NCI-H1417 (cell line): ENCODE data around the gene OR5B21.

Source experiments
- DNase-seq, 3 experiments: peaks; one replicate each; lab custom pipeline; 2025; lab: John Stamatoyannopoulos, UW

OR5B21 gene

DNA sequence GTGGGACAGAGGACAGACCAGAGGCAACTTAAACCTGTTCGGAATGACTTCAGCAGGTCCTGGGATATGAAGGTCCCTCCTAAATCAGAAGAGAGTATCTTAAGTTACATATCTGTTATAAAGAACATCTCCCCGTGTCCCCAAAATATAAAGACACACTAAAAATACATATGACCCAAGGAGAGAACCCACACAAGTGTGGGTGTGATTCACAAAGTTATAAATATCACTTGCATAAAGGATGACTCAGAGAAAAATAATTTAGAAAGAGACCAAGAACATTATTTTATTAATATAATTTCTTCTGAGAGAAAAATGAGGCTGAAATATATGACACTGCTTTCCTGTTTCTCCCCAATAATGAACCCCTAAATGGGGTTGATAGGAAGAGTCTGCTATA lies 14.2 kb downstream of the OR5B21 start:
- DNase-seq = no peak

GRCh38 chr11:58490827-58491226 lies 17.1 kb downstream of the OR5B21 start:
- peak in 2 of 3 experiments; percentile 12 to 58 for DNase-seq

- DNase-seq = no peak
These were observed 20.7 kb downstream of the OR5B21 start for GRCh38 chr11:58487170-58487569.

DNA sequence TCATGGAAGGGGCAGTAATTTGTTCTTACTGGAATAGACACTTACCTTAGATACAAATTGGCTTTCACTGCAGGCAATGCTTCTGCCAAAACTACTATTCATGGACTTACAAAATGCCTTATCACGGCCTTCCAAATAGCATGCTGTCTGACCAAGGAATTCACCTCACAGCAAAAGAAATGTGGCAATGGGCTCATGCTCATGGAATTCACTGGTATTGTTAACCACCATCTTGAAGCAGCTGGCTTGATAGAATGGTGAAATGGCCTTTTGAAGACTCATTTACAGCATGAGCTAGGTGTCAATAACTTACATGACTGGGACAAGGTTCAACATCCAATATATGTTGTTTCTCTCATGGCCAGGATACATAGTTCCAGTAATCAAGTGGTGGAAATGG lies 21.9 kb downstream of the OR5B21 start:
- no peak for DNase-seq

DNA sequence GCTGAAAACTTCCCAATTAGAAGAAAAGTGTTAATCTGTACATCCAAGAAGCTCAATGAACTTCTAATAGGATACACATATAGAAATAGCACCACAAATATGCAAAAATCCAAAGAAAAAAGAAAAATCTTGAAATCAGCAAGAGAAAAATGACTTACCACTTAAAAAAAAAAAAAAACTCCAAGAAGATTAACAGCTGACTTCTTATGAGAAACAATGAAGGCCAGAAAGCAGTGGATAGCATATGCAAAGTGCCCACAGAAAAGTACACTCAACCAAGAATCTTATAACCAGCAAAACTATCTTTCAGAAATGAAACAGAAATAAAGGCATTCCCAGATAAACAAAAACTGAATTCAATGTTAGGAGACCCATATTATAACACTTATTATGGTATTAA lies 36.0 kb downstream of the OR5B21 start:
- no peak for DNase-seq

- DNase-seq = no peak
These were observed 41.6 kb downstream of the OR5B21 start for GRCh38 chr11:58466293-58466692.

GRCh38 chr11:58465690-58466089 lies 42.2 kb downstream of the OR5B21 start:
- no peak for DNase-seq
